HCT116 (cell line): ENCODE measurements around the gene SLC4A2.

ENCODE experiments used
- ZNF274 ChIP-seq: fragments of 200-500 bp; sonication (Bioruptor generic); IDR thresholded peaks from 2 replicates; pipeline ENCODE4 v1.6.1; 2014; ENCODE audit warnings: mild to moderate bottlenecking, low read depth, low read length, inconsistent platforms
- TF ChIP-seq, protein P1 (sequence below): IDR thresholded peaks from 2 replicates; pipeline ENCODE4 v1.6.1; 2012; ENCODE audit warnings: low read depth
- TF ChIP-seq, protein P2 (sequence below): IDR thresholded peaks from 2 replicates; pipeline ENCODE4 v1.6.1; 2011; ENCODE audit warnings: mild to moderate bottlenecking, low read length, moderate library complexity; ENCODE audit not compliant: insufficient replicate concordance; ENCODE audit errors: extremely low read depth
- TF ChIP-seq, protein P3 (sequence below), 3 experiments: fragments of 200-600 bp in 1 of 3; sonication (generic) in 1 of 3; IDR thresholded peaks in 2 of 3; conservative IDR thresholded peaks in 1 of 3; 2 replicates each; pipeline ENCODE4 v1.5.1; 2012 to 2017; ENCODE audit warnings: low read depth in 2 of 3, low read length in 2 of 3, antibody characterized with exemption in 1 of 3, borderline replicate concordance in 1 of 3, control low read depth in 1 of 3, mild to moderate bottlenecking in 1 of 3, mixed read lengths in 1 of 3, mixed run types in 1 of 3, moderate library complexity in 1 of 3; ENCODE audit not compliant: insufficient read depth in 1 of 3

DNA sequence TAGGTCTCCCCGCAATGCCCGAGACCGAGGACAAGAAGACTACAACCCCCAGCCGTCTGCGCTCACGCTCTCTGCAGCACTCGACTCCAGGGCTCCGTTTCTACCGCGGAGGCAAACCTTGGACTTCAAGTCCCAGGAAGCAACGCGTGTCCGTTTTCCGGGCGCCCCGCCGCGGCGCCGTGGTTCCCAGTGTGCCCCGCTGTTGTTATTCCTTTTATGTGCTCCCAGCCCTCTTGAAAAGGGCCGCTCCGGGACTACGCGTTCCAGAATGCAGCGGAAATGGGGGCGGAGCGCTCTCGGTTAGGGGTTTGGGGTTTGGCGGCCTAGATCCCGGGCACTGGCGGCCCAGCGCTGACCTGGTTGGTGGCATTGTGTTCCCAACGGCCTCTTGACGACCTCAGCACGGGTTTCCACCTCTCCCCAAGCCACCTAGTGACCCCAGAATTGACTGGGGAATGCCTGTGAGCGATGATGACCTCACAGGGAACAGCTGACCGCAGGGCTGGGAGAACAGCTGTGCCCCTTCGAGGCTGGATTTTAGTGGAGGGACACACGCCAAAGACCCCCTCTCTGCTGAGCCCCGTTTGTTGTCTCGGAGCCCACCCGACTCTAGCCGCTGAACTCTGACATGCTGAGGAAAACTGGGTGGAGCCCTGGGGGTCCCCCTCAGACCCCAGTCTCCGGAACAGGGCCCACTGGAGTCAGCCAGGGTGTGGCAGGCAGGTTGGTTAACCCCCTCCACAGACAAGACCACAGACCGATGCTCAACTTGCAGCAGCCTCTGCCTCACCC lies 1.2 kb upstream of the SLC4A2 start:
- TF ChIP-seq, protein P1, sequence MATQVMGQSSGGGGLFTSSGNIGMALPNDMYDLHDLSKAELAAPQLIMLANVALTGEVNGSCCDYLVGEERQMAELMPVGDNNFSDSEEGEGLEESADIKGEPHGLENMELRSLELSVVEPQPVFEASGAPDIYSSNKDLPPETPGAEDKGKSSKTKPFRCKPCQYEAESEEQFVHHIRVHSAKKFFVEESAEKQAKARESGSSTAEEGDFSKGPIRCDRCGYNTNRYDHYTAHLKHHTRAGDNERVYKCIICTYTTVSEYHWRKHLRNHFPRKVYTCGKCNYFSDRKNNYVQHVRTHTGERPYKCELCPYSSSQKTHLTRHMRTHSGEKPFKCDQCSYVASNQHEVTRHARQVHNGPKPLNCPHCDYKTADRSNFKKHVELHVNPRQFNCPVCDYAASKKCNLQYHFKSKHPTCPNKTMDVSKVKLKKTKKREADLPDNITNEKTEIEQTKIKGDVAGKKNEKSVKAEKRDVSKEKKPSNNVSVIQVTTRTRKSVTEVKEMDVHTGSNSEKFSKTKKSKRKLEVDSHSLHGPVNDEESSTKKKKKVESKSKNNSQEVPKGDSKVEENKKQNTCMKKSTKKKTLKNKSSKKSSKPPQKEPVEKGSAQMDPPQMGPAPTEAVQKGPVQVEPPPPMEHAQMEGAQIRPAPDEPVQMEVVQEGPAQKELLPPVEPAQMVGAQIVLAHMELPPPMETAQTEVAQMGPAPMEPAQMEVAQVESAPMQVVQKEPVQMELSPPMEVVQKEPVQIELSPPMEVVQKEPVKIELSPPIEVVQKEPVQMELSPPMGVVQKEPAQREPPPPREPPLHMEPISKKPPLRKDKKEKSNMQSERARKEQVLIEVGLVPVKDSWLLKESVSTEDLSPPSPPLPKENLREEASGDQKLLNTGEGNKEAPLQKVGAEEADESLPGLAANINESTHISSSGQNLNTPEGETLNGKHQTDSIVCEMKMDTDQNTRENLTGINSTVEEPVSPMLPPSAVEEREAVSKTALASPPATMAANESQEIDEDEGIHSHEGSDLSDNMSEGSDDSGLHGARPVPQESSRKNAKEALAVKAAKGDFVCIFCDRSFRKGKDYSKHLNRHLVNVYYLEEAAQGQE = no peak
- TF ChIP-seq ZNF274 = no peak
- TF ChIP-seq, protein P2, sequence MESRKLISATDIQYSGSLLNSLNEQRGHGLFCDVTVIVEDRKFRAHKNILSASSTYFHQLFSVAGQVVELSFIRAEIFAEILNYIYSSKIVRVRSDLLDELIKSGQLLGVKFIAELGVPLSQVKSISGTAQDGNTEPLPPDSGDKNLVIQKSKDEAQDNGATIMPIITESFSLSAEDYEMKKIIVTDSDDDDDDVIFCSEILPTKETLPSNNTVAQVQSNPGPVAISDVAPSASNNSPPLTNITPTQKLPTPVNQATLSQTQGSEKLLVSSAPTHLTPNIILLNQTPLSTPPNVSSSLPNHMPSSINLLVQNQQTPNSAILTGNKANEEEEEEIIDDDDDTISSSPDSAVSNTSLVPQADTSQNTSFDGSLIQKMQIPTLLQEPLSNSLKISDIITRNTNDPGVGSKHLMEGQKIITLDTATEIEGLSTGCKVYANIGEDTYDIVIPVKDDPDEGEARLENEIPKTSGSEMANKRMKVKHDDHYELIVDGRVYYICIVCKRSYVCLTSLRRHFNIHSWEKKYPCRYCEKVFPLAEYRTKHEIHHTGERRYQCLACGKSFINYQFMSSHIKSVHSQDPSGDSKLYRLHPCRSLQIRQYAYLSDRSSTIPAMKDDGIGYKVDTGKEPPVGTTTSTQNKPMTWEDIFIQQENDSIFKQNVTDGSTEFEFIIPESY = no peak
- TF ChIP-seq, protein P3, sequence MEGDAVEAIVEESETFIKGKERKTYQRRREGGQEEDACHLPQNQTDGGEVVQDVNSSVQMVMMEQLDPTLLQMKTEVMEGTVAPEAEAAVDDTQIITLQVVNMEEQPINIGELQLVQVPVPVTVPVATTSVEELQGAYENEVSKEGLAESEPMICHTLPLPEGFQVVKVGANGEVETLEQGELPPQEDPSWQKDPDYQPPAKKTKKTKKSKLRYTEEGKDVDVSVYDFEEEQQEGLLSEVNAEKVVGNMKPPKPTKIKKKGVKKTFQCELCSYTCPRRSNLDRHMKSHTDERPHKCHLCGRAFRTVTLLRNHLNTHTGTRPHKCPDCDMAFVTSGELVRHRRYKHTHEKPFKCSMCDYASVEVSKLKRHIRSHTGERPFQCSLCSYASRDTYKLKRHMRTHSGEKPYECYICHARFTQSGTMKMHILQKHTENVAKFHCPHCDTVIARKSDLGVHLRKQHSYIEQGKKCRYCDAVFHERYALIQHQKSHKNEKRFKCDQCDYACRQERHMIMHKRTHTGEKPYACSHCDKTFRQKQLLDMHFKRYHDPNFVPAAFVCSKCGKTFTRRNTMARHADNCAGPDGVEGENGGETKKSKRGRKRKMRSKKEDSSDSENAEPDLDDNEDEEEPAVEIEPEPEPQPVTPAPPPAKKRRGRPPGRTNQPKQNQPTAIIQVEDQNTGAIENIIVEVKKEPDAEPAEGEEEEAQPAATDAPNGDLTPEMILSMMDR (IDR thresholded peaks at IDR 0.05 in 2 of 3, conservative IDR thresholded peaks at IDR 0.05 in 1 of 3; ENCODE audit: borderline replicate concordance in 1 of 3, insufficient read depth in 1 of 3, low read depth in 2 of 3, low read length in 2 of 3) = no peak
